A673 (cell line): ENCODE results near the gene ZNF358.

Experiments
- EZH2 ChIP-seq: fragments of 200-600 bp; sonication (generic); IDR thresholded peaks from 2 replicates; pipeline ENCODE4 v1.6.1; 2017; ENCODE audit warnings: borderline replicate concordance, low read depth, mild to moderate bottlenecking, mixed read lengths, antibody characterized with exemption, low read length; ENCODE audit not compliant: poor library complexity, severe bottlenecking
- TF ChIP-seq, protein P1 (sequence below): fragments of 300-800, 200-600 bp; sonication (generic); conservative IDR thresholded peaks from 2 replicates; pipeline ENCODE4 v1.5.1; 2017; ENCODE audit warnings: low read depth, mild to moderate bottlenecking, antibody characterized with exemption, low read length, moderate library complexity, mixed read lengths

DNA sequence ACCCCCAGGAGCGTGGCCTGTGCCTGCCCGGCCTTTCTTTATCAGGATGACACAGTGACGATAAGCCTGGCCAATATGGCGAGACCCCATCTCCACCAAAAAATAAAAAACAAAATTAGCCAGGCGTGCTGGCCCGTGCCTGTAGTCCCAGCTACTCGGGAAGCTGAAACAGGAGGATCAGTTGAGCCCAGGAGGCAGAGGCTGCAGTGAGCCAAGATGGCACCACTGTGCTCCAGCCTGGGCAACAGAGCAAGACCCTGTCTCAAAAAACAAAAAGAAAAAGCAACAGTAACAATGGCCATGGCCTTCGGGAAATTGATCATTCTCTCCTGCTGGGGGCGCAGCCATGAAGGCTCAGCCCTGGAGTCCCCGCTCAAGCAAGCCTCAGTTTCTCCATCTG is 38.1 kb upstream of the ZNF358 start:
- TF ChIP-seq, protein P1, sequence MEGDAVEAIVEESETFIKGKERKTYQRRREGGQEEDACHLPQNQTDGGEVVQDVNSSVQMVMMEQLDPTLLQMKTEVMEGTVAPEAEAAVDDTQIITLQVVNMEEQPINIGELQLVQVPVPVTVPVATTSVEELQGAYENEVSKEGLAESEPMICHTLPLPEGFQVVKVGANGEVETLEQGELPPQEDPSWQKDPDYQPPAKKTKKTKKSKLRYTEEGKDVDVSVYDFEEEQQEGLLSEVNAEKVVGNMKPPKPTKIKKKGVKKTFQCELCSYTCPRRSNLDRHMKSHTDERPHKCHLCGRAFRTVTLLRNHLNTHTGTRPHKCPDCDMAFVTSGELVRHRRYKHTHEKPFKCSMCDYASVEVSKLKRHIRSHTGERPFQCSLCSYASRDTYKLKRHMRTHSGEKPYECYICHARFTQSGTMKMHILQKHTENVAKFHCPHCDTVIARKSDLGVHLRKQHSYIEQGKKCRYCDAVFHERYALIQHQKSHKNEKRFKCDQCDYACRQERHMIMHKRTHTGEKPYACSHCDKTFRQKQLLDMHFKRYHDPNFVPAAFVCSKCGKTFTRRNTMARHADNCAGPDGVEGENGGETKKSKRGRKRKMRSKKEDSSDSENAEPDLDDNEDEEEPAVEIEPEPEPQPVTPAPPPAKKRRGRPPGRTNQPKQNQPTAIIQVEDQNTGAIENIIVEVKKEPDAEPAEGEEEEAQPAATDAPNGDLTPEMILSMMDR = no peak
- no peak for TF ChIP-seq EZH2
